Kidney glomerular epithelial cell (primary cell): ENCODE results near the gene PTPRJ.
A peak's percentile ranks its signal among the peaks of the same experiment; 100 is the strongest.

Experiments
- DNase-seq: peaks from one replicate; lab custom pipeline; 2025; lab: John Stamatoyannopoulos, UW

PTPRJ gene

GRCh38 chr11:48040830-48041444 lies 60.6 kb downstream of the PTPRJ start:
- no peak for DNase-seq

- DNase-seq: no peak
Measured at GRCh38 chr11:48041877-48042695, 61.7 kb downstream of the PTPRJ start.

GRCh38 chr11:48043111-48043990 lies 63.0 kb downstream of the PTPRJ start:
- no peak for DNase-seq

- no peak for DNase-seq
Measured at GRCh38 chr11:48043991-48044512, 63.7 kb downstream of the PTPRJ start.

GRCh38 chr11:48044577-48044976 lies 64.2 kb downstream of the PTPRJ start:
- DNase-seq: no peak

- DNase-seq: no peak
Measured at GRCh38 chr11:48045536-48045935, 65.2 kb downstream of the PTPRJ start.

GRCh38 chr11:48047616-48048015 lies 67.3 kb downstream of the PTPRJ start:
- peak; percentile 26 for DNase-seq

- no peak for DNase-seq
Measured at GRCh38 chr11:48049036-48049435, 68.7 kb downstream of the PTPRJ start.

GRCh38 chr11:48050304-48050703 lies 69.9 kb downstream of the PTPRJ start:
- DNase-seq: no peak

GRCh38 chr11:48051217-48051830 lies 71.0 kb downstream of the PTPRJ start:
- DNase-seq: no peak

- DNase-seq: peak; percentile 61
Measured at GRCh38 chr11:48052183-48053044, 72.1 kb downstream of the PTPRJ start.

- no peak for DNase-seq
Measured at GRCh38 chr11:48054994-48055291, 74.6 kb downstream of the PTPRJ start.

- peak; percentile 94 for DNase-seq
Measured at GRCh38 chr11:48055292-48056132, 75.2 kb downstream of the PTPRJ start.

- no peak for DNase-seq
Measured at GRCh38 chr11:48056325-48057183, 76.2 kb downstream of the PTPRJ start.

GRCh38 chr11:48058064-48058463 lies 77.7 kb downstream of the PTPRJ start:
- no peak for DNase-seq

GRCh38 chr11:48058788-48059187 lies 78.4 kb downstream of the PTPRJ start:
- no peak for DNase-seq

- no peak for DNase-seq
Measured at GRCh38 chr11:48062649-48063048, 82.3 kb downstream of the PTPRJ start.

- peak; percentile 88 for DNase-seq
Measured at GRCh38 chr11:48063424-48063978, 83.1 kb downstream of the PTPRJ start.

- DNase-seq: peak; percentile 63
Measured at GRCh38 chr11:48064306-48064705, 83.9 kb downstream of the PTPRJ start.
